T-helper 9 cell (primary cell): ENCODE results near the gene HS3ST1.

Experiments used
- DNase-seq: peaks from one replicate; pipeline ENCODE4 v3.0.0-alpha.2; 2020

HS3ST1 gene

GRCh38 chr4:11430536-11430935, 1.8 kb upstream of the HS3ST1 start:
- DNase-seq = no peak

GRCh38 chr4:11429699-11430045, 978 bp upstream of the HS3ST1 start:
- no peak for DNase-seq

- DNase-seq = no peak
These were observed 405 bp upstream of the HS3ST1 start for GRCh38 chr4:11428899-11429698.

- no peak for DNase-seq
These were observed 1.3 kb downstream of the HS3ST1 start for GRCh38 chr4:11427121-11427996.

GRCh38 chr4:11426731-11427120, 2.0 kb downstream of the HS3ST1 start:
- DNase-seq = no peak

GRCh38 chr4:11426003-11426402, 2.7 kb downstream of the HS3ST1 start:
- DNase-seq = no peak

- DNase-seq = no peak
These were observed 3.8 kb downstream of the HS3ST1 start for GRCh38 chr4:11424856-11425255.

GRCh38 chr4:11424000-11424399, 4.7 kb downstream of the HS3ST1 start:
- no peak for DNase-seq

GRCh38 chr4:11423465-11423864, 5.2 kb downstream of the HS3ST1 start:
- no peak for DNase-seq

GRCh38 chr4:11421116-11421515, 7.6 kb downstream of the HS3ST1 start:
- DNase-seq = no peak

- no peak for DNase-seq
These were observed 8.4 kb downstream of the HS3ST1 start for GRCh38 chr4:11420327-11420726.

GRCh38 chr4:11418610-11419009, 10.1 kb downstream of the HS3ST1 start:
- DNase-seq = no peak

- no peak for DNase-seq
These were observed 12.0 kb downstream of the HS3ST1 start for GRCh38 chr4:11416767-11417113.

- DNase-seq = no peak
These were observed 12.5 kb downstream of the HS3ST1 start for GRCh38 chr4:11416071-11416766.

- no peak for DNase-seq
These were observed 13.2 kb downstream of the HS3ST1 start for GRCh38 chr4:11415409-11416070.

- no peak for DNase-seq
These were observed 16.5 kb downstream of the HS3ST1 start for GRCh38 chr4:11412211-11412610.

- no peak for DNase-seq
These were observed 19.1 kb downstream of the HS3ST1 start for GRCh38 chr4:11409632-11410031.

- DNase-seq = no peak
These were observed 20.3 kb downstream of the HS3ST1 start for GRCh38 chr4:11408233-11408967.

- DNase-seq = no peak
These were observed 21.1 kb downstream of the HS3ST1 start for GRCh38 chr4:11407551-11407950.

GRCh38 chr4:11404431-11404830, 24.3 kb downstream of the HS3ST1 start:
- DNase-seq = no peak

- no peak for DNase-seq
These were observed 26.5 kb downstream of the HS3ST1 start for GRCh38 chr4:11402192-11402591.

GRCh38 chr4:11399461-11399971, 29.2 kb downstream of the HS3ST1 start:
- DNase-seq = no peak
